GM19328 (cell line): ENCODE results near the gene STRBP.

ENCODE experiments used
- ATAC-seq: cut with Tn5 transposase; IDR thresholded peaks from one replicate; pipeline ENCODE4 v1.9.1; 2021; ENCODE audit warnings: mild to moderate bottlenecking, moderate library complexity; ENCODE audit not compliant: unreplicated experiment

Gene STRBP

GRCh38 chr9:123135430-123135829 lies 133.0 kb downstream of the STRBP start:
- ATAC-seq, result no peak

GRCh38 chr9:123132696-123133095 lies 135.7 kb downstream of the STRBP start:
- no peak for ATAC-seq

GRCh38 chr9:123131993-123132392 lies 136.4 kb downstream of the STRBP start:
- no peak for ATAC-seq

GRCh38 chr9:123131258-123131657 lies 137.1 kb downstream of the STRBP start:
- no peak for ATAC-seq

GRCh38 chr9:123129423-123129822 lies 139.0 kb downstream of the STRBP start:
- ATAC-seq, result no peak

- no peak for ATAC-seq
Measured at GRCh38 chr9:123128591-123128990, 139.8 kb downstream of the STRBP start.

- ATAC-seq, result no peak
Measured at GRCh38 chr9:123127512-123128075, 140.8 kb downstream of the STRBP start.

GRCh38 chr9:123121457-123121856 lies 146.9 kb downstream of the STRBP start:
- no peak for ATAC-seq

GRCh38 chr9:123120953-123121352 lies 147.4 kb downstream of the STRBP start:
- ATAC-seq, result no peak

- ATAC-seq, result no peak
Measured at GRCh38 chr9:123120131-123120530, 148.3 kb downstream of the STRBP start.

GRCh38 chr9:123119566-123119965 lies 148.8 kb downstream of the STRBP start:
- ATAC-seq, result no peak

- no peak for ATAC-seq
Measured at GRCh38 chr9:123116036-123116435, 152.3 kb downstream of the STRBP start.

GRCh38 chr9:123115146-123115913 lies 153.1 kb downstream of the STRBP start:
- no peak for ATAC-seq

GRCh38 chr9:123113185-123113584 lies 155.2 kb downstream of the STRBP start:
- no peak for ATAC-seq

GRCh38 chr9:123112015-123112975 lies 156.1 kb downstream of the STRBP start:
- no peak for ATAC-seq

- ATAC-seq, result no peak
Measured at GRCh38 chr9:123111427-123112014, 156.9 kb downstream of the STRBP start.

- ATAC-seq, result no peak
Measured at GRCh38 chr9:123109540-123110279, 158.7 kb downstream of the STRBP start.

- ATAC-seq, result no peak
Measured at GRCh38 chr9:123108976-123109375, 159.4 kb downstream of the STRBP start.

- no peak for ATAC-seq
Measured at GRCh38 chr9:123107639-123108285, 160.6 kb downstream of the STRBP start.

- ATAC-seq, result no peak
Measured at GRCh38 chr9:123105490-123105889, 162.9 kb downstream of the STRBP start.
